Measurements from ENCODE around the gene TNFSF12. TPM values are rescaled to one million over a fixed set of nuclear protein-coding genes. Genes with fewer than 3 reads are reported as not detected.
A peak's percentile ranks its signal among the peaks of the same experiment; 100 is the strongest.

The TNFSF12 gene
- total and polyA plus RNA-seq, 9 of the 15 experiments (the other 6 are each of a cell fraction or from before 2014, with no cell fraction given) = 0.03 to 0.95 (median 0.19) TPM; not detected in 3

DNA sequence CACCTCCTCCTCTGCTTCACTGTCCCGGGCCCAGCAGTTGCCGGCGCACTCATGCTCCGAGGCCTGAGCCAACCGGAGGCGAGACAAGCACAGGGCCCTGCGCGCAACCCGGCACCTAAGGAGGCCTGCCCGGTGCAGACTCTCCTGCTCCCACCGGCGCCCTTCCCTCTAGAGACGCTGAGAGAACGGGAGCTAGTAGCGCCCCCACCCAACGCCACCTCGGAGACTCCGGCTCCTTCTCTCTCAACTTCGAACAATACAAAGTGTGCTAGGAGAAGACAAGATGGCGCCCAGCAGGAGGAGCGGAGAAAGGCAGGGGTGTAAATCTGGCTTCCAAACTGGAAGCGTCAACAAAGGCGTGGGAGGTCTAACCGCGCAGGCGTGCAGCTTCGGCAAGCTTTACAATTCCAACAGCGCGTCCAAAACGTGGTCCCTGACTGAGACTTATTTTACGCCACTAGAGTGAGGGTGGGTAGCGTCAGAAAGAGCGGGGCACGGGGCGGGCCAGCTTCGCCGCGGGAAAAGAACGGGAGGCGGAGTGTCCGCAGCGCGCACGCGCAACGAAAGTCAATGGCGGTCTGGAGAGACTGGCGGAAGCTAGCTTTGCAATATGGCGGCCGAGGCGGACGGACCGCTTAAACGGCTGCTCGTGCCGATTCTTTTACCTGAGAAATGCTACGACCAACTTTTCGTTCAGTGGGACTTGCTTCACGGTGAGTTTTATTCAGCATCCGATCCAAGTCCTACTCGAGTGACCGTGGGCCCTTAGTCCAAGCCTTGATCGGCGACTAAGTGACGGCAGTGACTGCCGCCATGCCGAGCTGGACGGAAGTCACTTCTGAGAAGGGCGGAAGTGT, 34.6 kb downstream of the TNFSF12 start, which contains the start of gene MPDU1 (continued):
- TF ChIP-seq SIX5 (IDR thresholded peaks at IDR 0.05; ENCODE audit: borderline replicate concordance in 1 of 2, insufficient read depth in 1 of 2, low read depth in 1 of 2, low read length in 2 of 2) (peak in 1 of 2 experiments; percentile 40; a peak in 1 of 4 replicates), KLF16 (IDR thresholded peaks at IDR 0.05) (peak; percentile 56; the same call in 1 of the 2 replicates), BDP1 (IDR thresholded peaks at IDR 0.05; ENCODE audit: insufficient read depth, insufficient read length) (no peak), SETDB1 (IDR thresholded peaks at IDR 0.05; ENCODE audit: low read length) (no peak), ZBTB2 (IDR thresholded peaks at IDR 0.05) (peak; percentile 89), SIN3B (IDR thresholded peaks at IDR 0.05; ENCODE audit: low read depth) (peak; percentile 91), THRAP3 (IDR thresholded peaks at IDR 0.05; ENCODE audit: borderline replicate concordance) (no peak), PHF8 (IDR thresholded peaks at IDR 0.05; ENCODE audit: borderline replicate concordance, low read length) (peak; percentile 74), KLF10 (CRISPR knock-in tag; IDR thresholded peaks at IDR 0.05) (no peak), ZNF12 (CRISPR knock-in tag; IDR thresholded peaks at IDR 0.05) (no peak; the same call in 1 of the 2 replicates), ZNF274 (IDR thresholded peaks at IDR 0.05; ENCODE audit: borderline replicate concordance, low read depth, low read length) (no peak), USF2 (CRISPR knock-in tag; IDR thresholded peaks at IDR 0.05) (no peak), ZNF124 (CRISPR knock-in tag; IDR thresholded peaks at IDR 0.05) (no peak), NCOA2 (IDR thresholded peaks at IDR 0.05; ENCODE audit: partially characterized antibody in 2 of 2) (peak in 1 of 2 experiments; percentile 79), TEAD2 (tag; IDR thresholded peaks at IDR 0.05) (peak; percentile 48; the same call in 1 of the 2 replicates), KLF1 (tag; IDR thresholded peaks at IDR 0.05) (no peak), RHOXF2B (CRISPR knock-in tag; conservative IDR thresholded peaks at IDR 0.05) (no peak), KLF6 (CRISPR knock-in tag; IDR thresholded peaks at IDR 0.05; ENCODE audit: borderline replicate concordance) (no peak), CTBP1 (IDR thresholded peaks at IDR 0.05; ENCODE audit: borderline replicate concordance) (no peak), LCOR (CRISPR knock-in tag; IDR thresholded peaks at IDR 0.05) (peak; percentile 67; the same call in 1 of the 2 replicates), JUNB (CRISPR knock-in tag; conservative IDR thresholded peaks at IDR 0.05) (no peak), C11orf30 (IDR thresholded peaks at IDR 0.05; ENCODE audit: low read depth) (peak; percentile 93), TARDBP (IDR thresholded peaks at IDR 0.05) (peak; percentile 3; the same call in 1 of the 2 replicates), SNIP1 (IDR thresholded peaks at IDR 0.05; ENCODE audit: low read depth) (no peak)
- TF ChIP-seq, protein P1, sequence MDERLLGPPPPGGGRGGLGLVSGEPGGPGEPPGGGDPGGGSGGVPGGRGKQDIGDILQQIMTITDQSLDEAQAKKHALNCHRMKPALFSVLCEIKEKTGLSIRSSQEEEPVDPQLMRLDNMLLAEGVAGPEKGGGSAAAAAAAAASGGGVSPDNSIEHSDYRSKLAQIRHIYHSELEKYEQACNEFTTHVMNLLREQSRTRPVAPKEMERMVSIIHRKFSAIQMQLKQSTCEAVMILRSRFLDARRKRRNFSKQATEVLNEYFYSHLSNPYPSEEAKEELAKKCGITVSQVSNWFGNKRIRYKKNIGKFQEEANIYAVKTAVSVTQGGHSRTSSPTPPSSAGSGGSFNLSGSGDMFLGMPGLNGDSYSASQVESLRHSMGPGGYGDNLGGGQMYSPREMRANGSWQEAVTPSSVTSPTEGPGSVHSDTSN (CRISPR knock-in tag; IDR thresholded peaks at IDR 0.05; ENCODE audit: low read depth) = no peak
- TF ChIP-seq, protein P1 (tag; conservative IDR thresholded peaks at IDR 0.05; ENCODE audit: low read depth) = peak; percentile 43
